Measurements from ENCODE around the gene ABCC3. TPM values are rescaled to one million over a fixed set of nuclear protein-coding genes. Genes with fewer than 3 reads are reported as not detected.

Gene ABCC3
- total RNA-seq, 1 experiment from 2014 or later: 93.3 TPM

DNA sequence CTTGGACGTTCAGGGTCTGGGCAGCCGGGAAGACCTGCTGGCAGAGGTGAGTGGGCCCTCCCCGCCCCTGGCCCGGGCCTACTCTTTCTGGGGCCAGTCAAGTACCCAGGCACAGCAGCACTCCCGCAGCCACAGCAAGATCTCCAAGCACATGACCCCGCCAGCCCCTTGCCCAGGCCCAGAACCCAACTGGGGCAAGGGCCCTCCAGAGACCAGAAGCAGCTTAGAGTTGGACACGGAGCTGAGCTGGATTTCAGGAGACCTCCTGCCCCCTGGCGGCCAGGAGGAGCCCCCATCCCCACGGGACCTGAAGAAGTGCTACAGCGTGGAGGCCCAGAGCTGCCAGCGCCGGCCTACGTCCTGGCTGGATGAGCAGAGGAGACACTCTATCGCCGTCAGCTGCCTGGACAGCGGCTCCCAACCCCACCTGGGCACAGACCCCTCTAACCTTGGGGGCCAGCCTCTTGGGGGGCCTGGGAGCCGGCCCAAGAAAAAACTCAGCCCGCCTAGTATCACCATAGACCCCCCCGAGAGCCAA lies 8.6 kb upstream of the ABCC3 start:
- peak; percentile 72 for DNase-seq (ENCODE audit: extremely low read depth, low read depth)

DNA sequence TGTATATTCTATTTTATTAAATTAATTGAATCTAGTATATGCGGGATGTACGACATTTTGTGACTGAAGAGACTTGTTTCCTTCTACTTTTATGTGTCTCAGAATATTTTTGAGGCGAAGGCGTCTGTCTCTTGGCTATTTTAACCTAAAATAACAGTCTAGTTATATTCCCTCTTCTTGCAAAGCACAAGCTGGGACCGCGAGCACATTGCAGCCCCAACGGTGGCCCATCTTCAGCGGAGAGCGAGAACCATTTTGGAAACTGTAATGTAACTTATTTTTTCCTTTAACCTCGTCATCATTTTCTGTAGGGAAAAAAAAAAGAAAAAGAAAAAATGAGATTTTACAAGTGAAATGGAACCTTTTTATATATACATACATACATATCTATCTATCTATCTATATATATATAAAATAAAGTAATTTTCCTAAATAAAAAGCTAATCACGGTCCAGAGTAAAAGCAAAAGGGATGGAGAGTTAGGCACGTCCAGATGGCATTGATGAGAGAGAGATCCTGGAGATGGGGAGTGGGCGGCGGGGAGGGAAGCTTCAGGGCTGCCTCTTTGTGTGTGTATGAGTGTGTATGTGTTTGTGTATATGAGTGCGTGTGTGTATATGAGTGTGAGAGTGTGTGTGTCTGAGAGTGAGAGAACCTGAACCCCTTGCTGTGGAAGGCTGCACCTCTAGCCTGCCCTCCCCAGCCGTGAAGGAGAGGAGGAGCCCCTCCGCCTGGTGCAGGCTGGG lies 7.5 kb upstream of the ABCC3 start:
- no peak for DNase-seq (ENCODE audit: extremely low read depth, low read depth)

GRCh38 chr17:50627782-50628601 lies 6.7 kb upstream of the ABCC3 start:
- DNase-seq (ENCODE audit: extremely low read depth, low read depth): no peak

DNA sequence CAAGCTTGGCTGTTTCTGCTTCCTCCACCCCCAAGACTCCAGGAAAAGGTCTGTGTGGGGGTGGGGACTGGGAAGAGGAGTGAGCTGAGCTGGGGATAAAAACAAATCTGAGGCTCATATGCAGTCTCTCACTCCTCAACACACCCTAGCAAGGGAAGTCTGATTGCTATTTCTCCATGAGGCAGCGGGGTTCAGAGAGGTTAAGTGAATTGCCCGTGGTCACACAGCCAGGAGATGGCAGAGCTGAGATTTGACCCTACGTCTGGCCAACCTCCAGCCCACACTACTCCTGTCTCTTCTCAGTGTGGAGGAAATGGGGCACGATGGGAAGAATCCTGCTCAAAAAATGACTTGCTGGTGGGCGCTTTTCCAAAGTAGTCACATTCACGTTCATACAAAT lies 4.8 kb upstream of the ABCC3 start:
- DNase-seq (ENCODE audit: extremely low read depth, low read depth): no peak

DNA sequence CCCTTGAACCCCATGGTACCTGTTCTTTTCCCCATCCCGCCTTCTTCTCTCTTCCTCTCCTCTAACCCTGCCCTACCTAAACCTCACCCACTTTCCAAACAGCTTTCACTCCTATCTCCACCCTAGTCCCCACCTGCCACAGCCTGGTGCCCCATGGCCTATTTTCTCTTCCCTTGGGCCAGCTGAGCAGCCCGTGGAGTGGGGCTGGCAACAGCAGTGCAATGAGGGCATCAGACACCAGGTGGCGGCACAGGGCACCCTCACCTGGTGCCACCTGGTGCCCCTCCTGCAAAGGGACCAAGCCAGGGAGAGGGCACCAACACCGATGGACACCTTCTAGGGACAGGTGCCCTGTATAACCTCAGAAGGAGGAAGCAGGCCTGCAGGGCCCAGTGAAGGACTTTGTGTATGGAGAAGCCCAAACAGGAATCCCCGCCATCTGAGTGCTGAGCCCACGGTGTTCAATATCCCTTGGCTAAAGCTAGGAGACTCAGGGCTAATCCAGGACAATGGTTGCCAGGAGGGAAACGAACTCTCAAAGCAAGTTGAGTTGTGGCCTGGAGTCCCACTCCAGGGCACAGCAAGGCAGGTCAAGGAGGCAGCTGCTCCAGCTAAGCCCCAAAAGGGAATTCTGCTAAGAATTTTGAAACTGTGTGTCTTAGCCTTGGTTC lies 4.0 kb upstream of the ABCC3 start:
- peak; percentile 56 for DNase-seq (ENCODE audit: extremely low read depth, low read depth)

GRCh38 chr17:50631195-50631907 lies 3.3 kb upstream of the ABCC3 start:
- no peak for DNase-seq (ENCODE audit: extremely low read depth, low read depth)

- DNase-seq (ENCODE audit: extremely low read depth, low read depth): no peak
Observed at GRCh38 chr17:50631908-50632571, 2.6 kb upstream of the ABCC3 start.

- DNase-seq (ENCODE audit: extremely low read depth, low read depth): no peak
Observed at GRCh38 chr17:50632637-50633036, 2.0 kb upstream of the ABCC3 start.

- DNase-seq (ENCODE audit: extremely low read depth, low read depth): no peak
Observed at GRCh38 chr17:50633683-50634082, 998 bp upstream of the ABCC3 start.

- DNase-seq (ENCODE audit: extremely low read depth, low read depth): no peak
Observed at GRCh38 chr17:50634915-50635731, 442 bp downstream of the ABCC3 start.

GRCh38 chr17:50635732-50635981 lies 976 bp downstream of the ABCC3 start:
- no peak for DNase-seq (ENCODE audit: extremely low read depth, low read depth)

GRCh38 chr17:50635982-50636803 lies 1.5 kb downstream of the ABCC3 start:
- no peak for DNase-seq (ENCODE audit: extremely low read depth, low read depth)

GRCh38 chr17:50636804-50637195 lies 2.1 kb downstream of the ABCC3 start:
- DNase-seq (ENCODE audit: extremely low read depth, low read depth): no peak

GRCh38 chr17:50637829-50638605 lies 3.3 kb downstream of the ABCC3 start:
- DNase-seq (ENCODE audit: extremely low read depth, low read depth): no peak

GRCh38 chr17:50638606-50638965 lies 3.9 kb downstream of the ABCC3 start:
- DNase-seq (ENCODE audit: extremely low read depth, low read depth): peak; percentile 36

DNA sequence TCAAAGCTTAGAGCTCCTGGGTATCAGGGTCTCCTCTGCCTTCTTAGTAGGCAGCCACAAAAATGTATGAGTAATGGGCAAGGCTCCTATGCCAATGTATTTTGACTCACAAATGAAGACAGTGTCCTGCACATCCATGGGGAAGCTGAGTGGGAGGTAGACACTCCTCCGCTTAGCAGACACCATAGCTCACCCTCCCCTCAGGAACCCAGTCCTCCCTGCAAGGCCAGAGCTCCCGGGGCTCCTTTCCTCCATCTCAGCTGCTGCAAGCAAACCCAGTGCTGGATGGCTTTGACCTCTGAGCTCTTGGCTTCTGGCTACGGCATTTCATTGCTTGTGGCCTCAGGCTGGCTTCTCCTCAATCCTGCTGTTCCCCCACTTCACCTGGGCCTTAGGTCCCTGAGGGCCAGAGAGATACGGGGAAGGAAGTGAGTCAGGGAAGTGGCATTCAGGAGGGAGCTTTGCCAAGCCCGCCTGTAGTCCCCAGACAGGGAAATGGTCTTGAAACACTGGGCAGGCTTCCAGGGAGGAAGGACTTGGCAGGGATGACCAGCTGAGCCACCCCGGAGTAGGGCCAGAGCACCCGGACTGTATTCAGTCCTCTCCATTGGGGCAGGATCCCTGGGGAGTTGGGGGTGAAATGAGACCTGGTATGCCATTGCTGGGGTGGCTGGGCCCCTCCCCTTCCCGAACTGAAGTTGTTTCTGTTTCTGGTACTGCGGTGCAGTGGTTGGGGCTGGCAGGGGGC lies 4.5 kb downstream of the ABCC3 start:
- DNase-seq (ENCODE audit: extremely low read depth, low read depth): peak; percentile 95

DNA sequence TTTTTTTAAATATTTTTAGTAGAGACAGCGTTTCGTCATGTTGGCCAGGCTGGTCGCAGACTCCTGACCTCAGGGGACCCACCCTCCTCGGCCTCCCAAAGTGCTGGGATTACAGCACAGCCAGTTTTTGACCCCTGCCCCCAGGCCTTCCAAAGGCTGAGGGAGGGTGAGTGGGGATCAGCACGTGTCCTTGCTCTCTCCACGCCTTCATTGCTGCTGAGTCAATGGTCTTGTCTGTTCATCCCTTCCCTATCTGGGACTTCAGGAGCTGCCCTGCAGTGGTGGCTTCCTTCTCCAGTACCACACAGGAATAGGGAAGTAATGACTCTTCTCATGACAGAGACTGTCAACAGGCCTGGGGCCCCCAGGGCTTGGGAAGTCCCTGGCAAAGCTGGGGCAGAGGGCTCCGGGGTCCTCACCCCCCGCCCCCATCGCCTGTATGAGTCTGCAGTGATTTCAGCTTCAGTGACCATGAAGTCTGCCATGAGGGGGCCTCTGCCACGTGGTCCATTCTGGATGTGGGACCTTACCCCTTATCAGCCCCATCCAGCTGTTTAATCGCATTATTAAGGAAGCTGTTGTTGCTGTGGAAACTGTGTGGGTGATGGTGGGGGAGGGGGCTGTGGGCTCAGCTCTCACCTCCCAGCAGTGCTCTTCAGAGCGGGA lies 6.1 kb downstream of the ABCC3 start:
- DNase-seq (ENCODE audit: extremely low read depth, low read depth): no peak

All from NCI-H460 (cell line).